ENCODE data around the gene SKA3. TPM values are rescaled to one million over a fixed set of nuclear protein-coding genes. Genes with fewer than 3 reads are reported as not detected.

The SKA3 gene
- total RNA-seq, 6 experiments from 2014 or later = 0.18 to 2.4 (median 0.75) TPM

GRCh38 chr13:21164631-21165030 lies 11.7 kb downstream of the SKA3 start:
- WGBS (ENCODE audit: insufficient coverage, low coverage, low lambda C conversion rate, missing lambda C conversion rate) = 98% methylated on average over 4 of the region's 4 CpGs
- TF ChIP-seq, protein P1, sequence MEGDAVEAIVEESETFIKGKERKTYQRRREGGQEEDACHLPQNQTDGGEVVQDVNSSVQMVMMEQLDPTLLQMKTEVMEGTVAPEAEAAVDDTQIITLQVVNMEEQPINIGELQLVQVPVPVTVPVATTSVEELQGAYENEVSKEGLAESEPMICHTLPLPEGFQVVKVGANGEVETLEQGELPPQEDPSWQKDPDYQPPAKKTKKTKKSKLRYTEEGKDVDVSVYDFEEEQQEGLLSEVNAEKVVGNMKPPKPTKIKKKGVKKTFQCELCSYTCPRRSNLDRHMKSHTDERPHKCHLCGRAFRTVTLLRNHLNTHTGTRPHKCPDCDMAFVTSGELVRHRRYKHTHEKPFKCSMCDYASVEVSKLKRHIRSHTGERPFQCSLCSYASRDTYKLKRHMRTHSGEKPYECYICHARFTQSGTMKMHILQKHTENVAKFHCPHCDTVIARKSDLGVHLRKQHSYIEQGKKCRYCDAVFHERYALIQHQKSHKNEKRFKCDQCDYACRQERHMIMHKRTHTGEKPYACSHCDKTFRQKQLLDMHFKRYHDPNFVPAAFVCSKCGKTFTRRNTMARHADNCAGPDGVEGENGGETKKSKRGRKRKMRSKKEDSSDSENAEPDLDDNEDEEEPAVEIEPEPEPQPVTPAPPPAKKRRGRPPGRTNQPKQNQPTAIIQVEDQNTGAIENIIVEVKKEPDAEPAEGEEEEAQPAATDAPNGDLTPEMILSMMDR (IDR thresholded peaks at IDR 0.05) = no peak
- TF ChIP-seq POLR2A (IDR thresholded peaks at IDR 0.05) = no peak
- H3K9me3 ChIP-seq = no peaks in the 10 kb centered on the region

DNA sequence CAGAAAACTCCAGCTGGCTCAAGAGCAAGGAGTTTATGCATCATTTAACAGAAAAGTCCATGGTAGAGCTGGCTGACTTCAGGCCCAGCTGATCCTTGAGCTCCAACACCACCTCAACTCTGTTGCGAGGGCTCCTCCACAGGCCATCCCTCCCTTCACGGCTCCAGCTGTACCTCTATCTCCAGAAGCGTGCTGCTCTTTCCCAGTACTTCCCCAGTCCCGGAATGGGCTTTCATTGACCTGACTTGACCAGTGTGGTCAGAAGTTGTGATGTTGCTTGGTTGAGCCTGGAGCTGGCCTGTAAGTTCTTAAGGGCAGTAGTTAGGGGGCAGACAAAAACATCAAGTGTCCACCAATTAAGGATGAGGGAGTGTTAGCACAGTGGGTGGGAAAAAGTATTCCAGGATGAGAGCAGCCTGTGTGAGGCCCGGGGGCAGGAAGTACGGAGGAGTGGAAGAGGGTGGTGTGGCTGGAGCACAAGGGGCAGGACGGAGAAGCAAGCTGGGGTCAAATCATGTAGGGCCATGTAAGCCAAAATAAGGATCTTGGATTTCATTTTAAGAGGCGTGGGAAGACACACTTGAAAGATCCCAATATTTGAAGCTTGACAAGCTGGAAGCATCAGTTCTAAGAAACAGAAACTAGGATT lies 24.0 kb downstream of the SKA3 start:
- Histone ChIP-seq H3K27ac (no peak overlapping the region), H3K9me3 (no peaks in the 10 kb centered on the region), H3K4me1 (no peaks in the 10 kb centered on the region), H3K27me3 (no peaks in the 10 kb centered on the region), H3K4me3 (no peak overlapping the region), H3K36me3 (peaks cover 0 to 8% (median 3%) of the 10 kb centered on the region in 4 donors)
- intact Hi-C loops (cut with DNase I) = no loop called here
- WGBS (ENCODE audit: insufficient coverage, low coverage, low lambda C conversion rate, missing lambda C conversion rate) = 81% methylated on average over 7 of the region's 8 CpGs
- no peak for ATAC-seq
- TF ChIP-seq, protein P1 (IDR thresholded peaks at IDR 0.05) = no peak
- TF ChIP-seq POLR2A (IDR thresholded peaks at IDR 0.05) = no peak
- no peak for DNase-seq

More at GRCh38 chr13:21164631-21165030, 11.7 kb downstream of the SKA3 start:
- Histone ChIP-seq H3K4me1 (no peaks in the 10 kb centered on the region), H3K27ac (no peak overlapping the region), H3K27me3 (no peaks in the 10 kb centered on the region), H3K36me3 (no peaks in the 10 kb centered on the region), H3K4me3 (no peak overlapping the region)
- no peak for DNase-seq
- ATAC-seq = no peak
- intact Hi-C loops (cut with DNase I) = no loop called here

DNA sequence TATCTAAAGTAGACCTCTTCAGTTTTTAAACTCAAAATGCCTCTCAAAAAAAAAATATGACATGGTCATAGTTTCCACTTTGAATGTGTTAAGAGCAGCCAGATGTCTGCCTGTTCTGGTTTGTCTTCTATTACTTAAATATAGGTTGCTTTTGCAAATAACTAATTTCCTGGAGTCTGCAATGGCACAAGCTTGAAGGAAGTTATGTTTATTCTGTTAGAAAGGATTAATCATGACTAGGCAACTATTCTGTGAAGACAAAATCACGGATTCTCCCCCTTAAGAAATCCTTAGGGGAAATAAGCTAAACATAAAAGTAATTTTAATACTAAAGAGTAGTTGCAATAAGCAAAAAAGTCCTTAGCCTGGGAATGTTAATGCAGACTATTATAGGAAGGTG lies 26.3 kb downstream of the SKA3 start:
- DNase-seq = no peak
- intact Hi-C loops (cut with DNase I) = no loop called here
- ATAC-seq = no peak
- no peak overlapping the region for H3K27ac ChIP-seq
- no peaks in the 10 kb centered on the region for H3K27me3 ChIP-seq
- no peaks in the 10 kb centered on the region for H3K9me3 ChIP-seq
- peaks cover 0 to 26% (median 8%) of the 10 kb centered on the region in 4 donors for H3K36me3 ChIP-seq
- WGBS (ENCODE audit: insufficient coverage, low coverage, low lambda C conversion rate, missing lambda C conversion rate) = 79% methylated on average over 1 of the region's 1 CpG
- TF ChIP-seq, protein P1 (IDR thresholded peaks at IDR 0.05) = no peak
- TF ChIP-seq POLR2A (IDR thresholded peaks at IDR 0.05) = no peak
- H3K4me1 ChIP-seq = no peaks in the 10 kb centered on the region
- no peak overlapping the region for H3K4me3 ChIP-seq

DNA sequence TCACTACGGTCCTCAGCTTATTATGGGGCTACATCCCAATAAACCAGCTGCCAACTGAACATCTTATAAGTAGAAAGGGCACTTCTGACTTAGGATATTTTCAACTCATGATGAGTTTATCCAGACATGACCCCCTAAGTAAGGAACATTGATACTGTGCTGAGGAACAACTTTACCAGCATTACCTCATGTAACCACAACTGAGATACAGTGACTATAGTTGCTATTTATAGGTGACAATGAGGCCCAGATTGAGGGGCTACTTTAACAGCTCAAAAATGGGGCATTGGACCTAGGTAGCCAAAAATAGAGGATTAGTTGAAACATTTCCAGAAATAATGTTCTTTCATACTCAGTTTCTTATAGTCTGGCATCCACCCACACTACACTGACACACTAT lies 26.8 kb downstream of the SKA3 start:
- peaks cover 0 to 30% (median 8%) of the 10 kb centered on the region in 4 donors for H3K36me3 ChIP-seq
- H3K27me3 ChIP-seq = no peaks in the 10 kb centered on the region
- no peak overlapping the region for H3K4me3 ChIP-seq
- H3K27ac ChIP-seq = no peak overlapping the region
- WGBS (ENCODE audit: insufficient coverage, low coverage, low lambda C conversion rate, missing lambda C conversion rate) = 56% methylated on average over 1 of the region's 1 CpG
- no peaks in the 10 kb centered on the region for H3K4me1 ChIP-seq
- DNase-seq (no peak), ATAC-seq (no peak)
- intact Hi-C loops (cut with DNase I) = no loop called here
- no peak for TF ChIP-seq POLR2A (IDR thresholded peaks at IDR 0.05)
- TF ChIP-seq, protein P1 (IDR thresholded peaks at IDR 0.05) = no peak
- H3K9me3 ChIP-seq = no peaks in the 10 kb centered on the region

Data from right lobe of liver (tissue), 6 donors.